ENCODE data around the gene CASR. TPM values are rescaled to one million over a fixed set of nuclear protein-coding genes. Genes with fewer than 3 reads are reported as not detected.
A peak's percentile ranks its signal among the peaks of the same experiment; 100 is the strongest.

The CASR gene
- total RNA-seq, 1 donor from 2014 or later = not detected

GRCh38 chr3:122299872-122300460 lies 116.5 kb downstream of the CASR start:
- DNase-seq (ENCODE audit: extremely low read depth, low read depth, low spot score) = peak; percentile 4

- DNase-seq (ENCODE audit: extremely low read depth, low read depth, low spot score) = no peak
Measured at GRCh38 chr3:122301063-122301462, 117.6 kb downstream of the CASR start.

- DNase-seq (ENCODE audit: extremely low read depth, low read depth, low spot score) = no peak
Measured at GRCh38 chr3:122305818-122306621, 122.6 kb downstream of the CASR start.

- DNase-seq (ENCODE audit: extremely low read depth, low read depth, low spot score) = no peak
Measured at GRCh38 chr3:122306622-122306953, 123.1 kb downstream of the CASR start.

GRCh38 chr3:122307094-122307687 lies 123.7 kb downstream of the CASR start:
- no peak for DNase-seq (ENCODE audit: extremely low read depth, low read depth, low spot score)

GRCh38 chr3:122307976-122308375 lies 124.5 kb downstream of the CASR start:
- DNase-seq (ENCODE audit: extremely low read depth, low read depth, low spot score) = no peak

GRCh38 chr3:122310361-122310760 lies 126.9 kb downstream of the CASR start:
- no peak for DNase-seq (ENCODE audit: extremely low read depth, low read depth, low spot score)

- no peak for DNase-seq (ENCODE audit: extremely low read depth, low read depth, low spot score)
Measured at GRCh38 chr3:122312826-122313225, 129.4 kb downstream of the CASR start.

- no peak for DNase-seq (ENCODE audit: extremely low read depth, low read depth, low spot score)
Measured at GRCh38 chr3:122313281-122313680, 129.8 kb downstream of the CASR start.

- no peak for DNase-seq (ENCODE audit: extremely low read depth, low read depth, low spot score)
Measured at GRCh38 chr3:122314228-122314876, 130.9 kb downstream of the CASR start.

GRCh38 chr3:122315619-122316018 lies 132.2 kb downstream of the CASR start:
- DNase-seq (ENCODE audit: extremely low read depth, low read depth, low spot score) = no peak

- no peak for DNase-seq (ENCODE audit: extremely low read depth, low read depth, low spot score)
Measured at GRCh38 chr3:122316368-122316767, 132.9 kb downstream of the CASR start.

GRCh38 chr3:122318620-122319019 lies 135.2 kb downstream of the CASR start:
- no peak for DNase-seq (ENCODE audit: extremely low read depth, low read depth, low spot score)

GRCh38 chr3:122322095-122323075 lies 138.9 kb downstream of the CASR start:
- DNase-seq (ENCODE audit: extremely low read depth, low read depth, low spot score) = no peak

- DNase-seq (ENCODE audit: extremely low read depth, low read depth, low spot score) = no peak
Measured at GRCh38 chr3:122324871-122325323, 141.4 kb downstream of the CASR start, which contains the start of gene CSTA. CSTA (plus strand) TSS chr3:122325248; CDS start chr3:122325293, 45 bp downstream.

GRCh38 chr3:122325769-122326168 lies 142.3 kb downstream of the CASR start:
- DNase-seq (ENCODE audit: extremely low read depth, low read depth, low spot score) = no peak

GRCh38 chr3:122331886-122332285 lies 148.4 kb downstream of the CASR start:
- DNase-seq (ENCODE audit: extremely low read depth, low read depth, low spot score) = no peak

- no peak for DNase-seq (ENCODE audit: extremely low read depth, low read depth, low spot score)
Measured at GRCh38 chr3:122332551-122332950, 149.1 kb downstream of the CASR start.

All from glomerular endothelial cell (primary cell).